Measurements from ENCODE around the gene GGNBP2.

Gene GGNBP2

GRCh38 chr17:36575028-36575427 lies 30.3 kb downstream of the GGNBP2 start:
- DNase-seq, result no peak

- DNase-seq, result no peak
Measured at GRCh38 chr17:36576793-36577192, 32.1 kb downstream of the GGNBP2 start.

- DNase-seq, result no peak
Measured at GRCh38 chr17:36578671-36579070, 34.0 kb downstream of the GGNBP2 start.

GRCh38 chr17:36583787-36584186 lies 39.1 kb downstream of the GGNBP2 start:
- DNase-seq, result no peak

- no peak for DNase-seq
Measured at GRCh38 chr17:36586138-36586537, 41.4 kb downstream of the GGNBP2 start.

GRCh38 chr17:36590082-36590481 lies 45.4 kb downstream of the GGNBP2 start:
- no peak for DNase-seq

- peak; percentile 63 for DNase-seq
Measured at GRCh38 chr17:36591434-36592315, 47.0 kb downstream of the GGNBP2 start, which contains the start of gene DHRS11. DHRS11 (plus strand) TSS chr17:36591879; CDS start chr17:36592010, 131 bp downstream.

GRCh38 chr17:36592316-36592715 lies 47.6 kb downstream of the GGNBP2 start:
- peak; percentile 51 for DNase-seq

GRCh38 chr17:36592716-36593321 lies 48.1 kb downstream of the GGNBP2 start:
- no peak for DNase-seq

GRCh38 chr17:36593656-36594316 lies 49.1 kb downstream of the GGNBP2 start:
- no peak for DNase-seq

- no peak for DNase-seq
Measured at GRCh38 chr17:36594626-36595401, 50.1 kb downstream of the GGNBP2 start.

GRCh38 chr17:36597226-36597625 lies 52.5 kb downstream of the GGNBP2 start:
- no peak for DNase-seq

GRCh38 chr17:36597866-36598777 lies 53.4 kb downstream of the GGNBP2 start:
- no peak for DNase-seq

- DNase-seq, result no peak
Measured at GRCh38 chr17:36598951-36599401, 54.3 kb downstream of the GGNBP2 start.

GRCh38 chr17:36599546-36600250 lies 55.0 kb downstream of the GGNBP2 start:
- DNase-seq, result no peak

GRCh38 chr17:36600465-36600864 lies 55.7 kb downstream of the GGNBP2 start:
- DNase-seq, result no peak

GRCh38 chr17:36600936-36601302 lies 56.2 kb downstream of the GGNBP2 start:
- no peak for DNase-seq

GRCh38 chr17:36601303-36602029 lies 56.7 kb downstream of the GGNBP2 start, which contains the start of gene MRM1:
MRM1 (plus strand) TSS chr17:36601583; CDS start chr17:36601811, 228 bp downstream.
- peak; percentile 80 for DNase-seq

GRCh38 chr17:36602030-36602748 lies 57.5 kb downstream of the GGNBP2 start:
- no peak for DNase-seq

Measured in DMS79 treated with DMSO at 0.1 percent for 48 hours (cell line).